Vagina (tissue), 2 donors: ENCODE measurements around the gene SHC4.

Experiments
- CTCF ChIP-seq, 3 experiments: fragments of 450-650 bp in 2 of 3; fragments of 200-600 bp in 1 of 3; sonication (generic) in 1 of 3; IDR thresholded peaks; one replicate each; pipeline ENCODE4 v1.5.1; 2017 to 2019; ENCODE audit warnings: antibody characterized with exemption in 3 of 3, mild to moderate bottlenecking in 2 of 3, moderate library complexity in 2 of 3
- POLR2A ChIP-seq, 2 donors: fragments of 450-650 bp; IDR thresholded peaks; one replicate each; pipeline ENCODE4 v1.6.1; 2017; ENCODE audit warnings: antibody characterized with exemption in 2 of 2, mild to moderate bottlenecking in 2 of 2, moderate library complexity in 2 of 2

DNA sequence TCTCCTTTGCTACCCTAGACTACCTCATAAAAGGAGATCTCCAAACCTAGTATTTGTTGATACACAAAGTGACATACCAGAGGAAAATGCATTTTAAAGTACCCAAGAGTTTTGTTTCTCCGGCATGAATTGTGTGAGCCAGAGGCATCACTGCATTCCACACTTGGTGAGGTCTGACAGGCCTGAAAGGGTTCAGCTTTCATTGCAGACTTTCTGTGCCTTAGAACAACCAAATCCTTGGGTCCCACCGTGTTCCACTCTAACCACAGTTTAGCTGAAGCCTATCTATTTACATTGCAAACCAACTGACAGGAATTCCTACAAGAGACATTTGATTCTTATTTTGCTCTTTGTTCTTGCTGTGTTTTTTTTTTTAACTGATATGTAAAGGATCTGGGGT is 106.8 kb downstream of the SHC4 start:
- TF ChIP-seq CTCF (IDR thresholded peaks at IDR 0.05) (no peak), POLR2A (IDR thresholded peaks at IDR 0.05) (no peak)
